Astrocyte (in vitro differentiated cells and primary cell): ENCODE data around the gene AKR1B15.

Source experiments
- CTCF ChIP-seq: IDR thresholded peaks from 2 replicates; pipeline ENCODE4 v1.5.1; 2011; ENCODE audit warnings: low read depth, mild to moderate bottlenecking, inconsistent platforms, low read length, moderate library complexity; ENCODE audit not compliant: insufficient read depth
- EZH2 ChIP-seq: IDR thresholded peaks from 2 replicates; pipeline ENCODE4 v1.6.1; 2012; ENCODE audit warnings: mild to moderate bottlenecking, low read length, inconsistent platforms; ENCODE audit not compliant: insufficient read depth

GRCh38 chr7:134542195-134542771 lies 6.6 kb upstream of the AKR1B15 start:
- TF ChIP-seq EZH2 (no peak), CTCF (no peak)
